CD4-positive, CD25-positive, alpha-beta regulatory T cell (primary cell): ENCODE data around the gene PALMD. TPM values are rescaled to one million over a fixed set of nuclear protein-coding genes. Genes with fewer than 3 reads are reported as not detected.

Experiments used
- ATAC-seq, 2 donors: fragments of 150-1000 bp; cut with Tn5 transposase; one replicate each; pipeline ENCODE4 v1.10.0; 2021; ENCODE audit warnings: low read depth in 2 of 2, moderate number of reproducible peaks in 2 of 2, moderate library complexity in 1 of 2
- DNase-seq, 3 donors: peaks; one replicate each; pipeline versions ENCODE4 v3.0.0 to v3.0.0-alpha.2; 2012 to 2022; ENCODE audit warnings: mixed read lengths in 1 of 3
- H3K27ac ChIP-seq: one replicate; pipeline ENCODE4 v1.7.0; 2013; ENCODE audit warnings: mild to moderate bottlenecking, low read length; ENCODE audit not compliant: insufficient read depth, poor library complexity, severe bottlenecking
- H3K27me3 ChIP-seq: one replicate; pipeline ENCODE4 v1.7.0; 2013; ENCODE audit warnings: low read length; ENCODE audit not compliant: control insufficient read depth, insufficient read depth
- H3K36me3 ChIP-seq: one replicate; pipeline ENCODE4 v1.7.0; 2013; ENCODE audit warnings: mild to moderate bottlenecking, low read length, moderate library complexity; ENCODE audit not compliant: control insufficient read depth, insufficient read depth
- H3K4me1 ChIP-seq: 2 replicates; pipeline ENCODE4 v1.7.0; 2013; ENCODE audit warnings: mild to moderate bottlenecking, low read length; ENCODE audit not compliant: insufficient read depth, control insufficient read depth, poor library complexity, severe bottlenecking
- H3K4me3 ChIP-seq: one replicate; pipeline ENCODE4 v1.7.0; 2013; ENCODE audit warnings: low read depth, mild to moderate bottlenecking, low read length, moderate library complexity
- H3K9me3 ChIP-seq, 2 experiments: 1 replicate in 1 of 2; 2 replicates in 1 of 2; pipeline ENCODE4 v1.7.0; 2013; ENCODE audit warnings: low read length in 2 of 2, mild to moderate bottlenecking in 1 of 2, moderate library complexity in 1 of 2; ENCODE audit not compliant: control insufficient read depth in 2 of 2
- H3K27ac Mint-ChIP-seq, 3 donors: one replicate each; pipeline ENCODE4 v1.8.0; 2020 to 2022; ENCODE audit warnings: mild to moderate bottlenecking in 3 of 3, mixed read lengths in 3 of 3, moderate library complexity in 2 of 3
- H3K27me3 Mint-ChIP-seq: one replicate; pipeline ENCODE4 v1.8.0; 2022; ENCODE audit warnings: mild to moderate bottlenecking, mixed read lengths
- H3K36me3 Mint-ChIP-seq: one replicate; pipeline ENCODE4 v1.8.0; 2020; ENCODE audit warnings: mixed read lengths
- H3K4me1 Mint-ChIP-seq, 4 donors: one replicate each; pipeline ENCODE4 v1.8.0; 2020 to 2022; ENCODE audit warnings: mixed read lengths in 4 of 4, mild to moderate bottlenecking in 1 of 4
- H3K4me3 Mint-ChIP-seq, 4 donors: one replicate each; pipeline ENCODE4 v1.8.0; 2020 to 2022; ENCODE audit warnings: mild to moderate bottlenecking in 4 of 4, mixed read lengths in 4 of 4, moderate library complexity in 3 of 4
- H3K9me3 Mint-ChIP-seq, 7 donors: one replicate each; pipeline ENCODE4 v1.8.0; 2020 to 2022; ENCODE audit warnings: mixed read lengths in 7 of 7, mild to moderate bottlenecking in 3 of 7, moderate library complexity in 2 of 7
- polyA plus RNA-seq, 4 donors: library from polyadenylated mRNA; unstranded; fragments of 300-500 nt; fragmentation: Illumina TruSeq; gene quantifications; one replicate each; pipeline ENCODE4 v1.2.3, GENCODE V29; 2021
- total RNA-seq: library from RNA; stranded (reverse); gene quantifications from one replicate; pipeline ENCODE4 v1.2.3, GENCODE V29; 2022

PALMD gene
- total and polyA plus RNA-seq, 5 donors from 2014 or later = not detected

DNA sequence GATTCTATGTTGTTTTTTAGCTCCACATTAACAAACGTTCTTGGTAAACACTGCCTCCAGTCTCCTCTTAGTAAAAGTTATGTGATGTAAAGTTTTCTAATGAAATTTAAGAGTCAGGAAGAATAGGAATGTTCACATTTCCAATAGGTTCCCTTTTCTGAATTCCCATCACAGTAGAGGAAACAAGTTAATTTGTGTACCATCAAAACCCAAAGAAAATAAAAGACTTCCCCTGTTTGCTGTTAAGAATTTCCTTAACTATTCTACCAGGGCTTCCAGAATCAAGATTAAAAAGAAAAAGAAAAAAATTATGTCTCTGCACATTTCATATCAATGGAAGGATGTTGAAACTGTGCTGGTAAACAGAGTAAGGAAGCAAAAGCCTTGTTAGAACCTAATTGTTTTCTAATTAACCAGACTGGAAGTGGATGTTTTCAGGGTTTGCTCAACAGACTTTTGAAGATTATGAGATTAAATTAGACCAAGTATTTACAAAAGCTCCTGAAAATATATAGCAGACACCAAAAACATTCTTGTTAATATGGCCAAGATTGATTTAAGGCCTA lies 43.4 kb upstream of the PALMD start:
- DNase-seq (no peak), ATAC-seq (no peak)
- no peaks in the 10 kb centered on the region for H3K4me1 ChIP-seq
- Mint-ChIP-seq H3K27me3 (no peaks in the 10 kb centered on the region), H3K27ac (no peak overlapping the region), H3K9me3 (peaks cover 0 to 3% (median 0%) of the 10 kb centered on the region in 7 donors), H3K36me3 (no peaks in the 10 kb centered on the region), H3K4me1 (no peaks in the 10 kb centered on the region), H3K4me3 (no peak overlapping the region)
- H3K4me3 ChIP-seq = no peak overlapping the region
- H3K36me3 ChIP-seq = no peaks in the 10 kb centered on the region
- no peak overlapping the region for H3K27ac ChIP-seq
- H3K9me3 ChIP-seq = no peaks in the 10 kb centered on the region
- no peaks in the 10 kb centered on the region for H3K27me3 ChIP-seq

DNA sequence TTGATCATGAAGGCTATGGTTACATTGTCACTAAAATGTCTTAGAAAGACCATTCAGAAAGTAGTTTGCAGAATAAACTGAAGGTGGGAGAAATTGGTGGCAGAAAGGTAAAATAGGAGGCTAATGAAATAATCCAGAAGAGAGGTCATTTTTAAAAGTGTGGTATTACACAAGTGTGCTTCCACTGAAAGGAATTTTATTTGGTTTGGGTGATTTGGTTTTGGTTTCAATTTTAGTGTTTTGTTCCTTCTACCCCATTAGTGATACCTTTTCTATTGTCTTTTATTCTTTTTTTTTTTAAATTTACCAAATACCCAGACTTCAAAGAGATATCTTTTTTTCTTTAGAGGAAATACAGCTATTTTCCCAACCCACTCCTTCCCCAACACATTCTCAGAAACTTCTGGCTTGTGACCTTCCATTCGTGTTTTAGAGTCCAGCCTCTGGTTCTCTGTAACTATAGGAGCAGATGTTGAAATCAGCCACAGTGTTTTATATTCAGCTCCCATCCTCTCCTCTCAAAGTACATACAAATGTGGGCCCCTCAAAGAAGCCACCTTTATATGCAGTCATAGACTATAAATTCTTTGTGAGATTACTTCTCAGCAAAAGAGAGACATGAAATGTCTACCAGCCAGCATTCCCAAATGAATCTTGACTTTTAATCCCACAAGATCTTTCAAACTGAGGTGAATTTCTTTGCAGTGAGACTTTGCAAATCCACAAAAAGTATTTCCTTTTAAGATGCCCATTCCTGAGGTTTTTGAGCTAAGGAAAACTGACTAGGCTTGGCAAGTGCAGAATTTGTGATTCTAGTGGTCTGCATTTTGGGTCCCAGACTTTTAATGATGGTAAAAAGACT lies 42.0 kb upstream of the PALMD start:
- DNase-seq = no peak
- Mint-ChIP-seq H3K27me3 (no peaks in the 10 kb centered on the region), H3K4me3 (no peak overlapping the region)

DNA sequence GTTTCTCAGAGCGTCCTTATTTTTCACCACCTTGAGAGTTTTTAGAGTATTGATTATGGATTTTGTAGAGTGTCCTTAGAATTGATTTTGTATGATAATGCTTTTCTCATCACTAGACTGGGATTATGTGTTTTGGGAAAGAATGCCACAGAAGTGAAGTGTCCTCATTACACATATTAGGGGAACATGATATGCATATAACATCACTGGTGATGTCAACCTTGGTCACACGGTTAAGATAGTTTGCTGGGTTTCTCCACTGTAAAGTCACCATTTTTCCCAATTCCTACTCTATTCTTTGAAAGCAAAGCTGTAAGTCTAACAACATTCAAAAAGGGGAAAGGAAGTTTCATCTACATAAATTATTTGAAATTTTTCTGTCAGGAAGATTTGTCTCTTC lies 39.6 kb upstream of the PALMD start:
- Histone ChIP-seq H3K9me3 (no peaks in the 10 kb centered on the region), H3K4me1 (no peaks in the 10 kb centered on the region), H3K27me3 (no peaks in the 10 kb centered on the region), H3K27ac (no peak overlapping the region), H3K36me3 (no peaks in the 10 kb centered on the region), H3K4me3 (no peak overlapping the region)
- no peak for DNase-seq
- Mint-ChIP-seq H3K4me3 (no peak overlapping the region), H3K36me3 (no peaks in the 10 kb centered on the region), H3K27ac (no peak overlapping the region), H3K4me1 (no peaks in the 10 kb centered on the region), H3K9me3 (peaks cover 0 to 5% (median 1%) of the 10 kb centered on the region in 7 donors), H3K27me3 (no peaks in the 10 kb centered on the region)
- ATAC-seq = no peak

More for the DNA sequence above, 42.0 kb upstream of the PALMD start:
- H3K4me3 ChIP-seq = no peak overlapping the region
- Mint-ChIP-seq H3K9me3 (peaks cover 0 to 5% (median 0%) of the 10 kb centered on the region in 7 donors), H3K4me1 (no peaks in the 10 kb centered on the region), H3K27ac (no peak overlapping the region), H3K36me3 (no peaks in the 10 kb centered on the region)
- no peak for ATAC-seq
- H3K4me1 ChIP-seq = no peaks in the 10 kb centered on the region
- H3K27me3 ChIP-seq = no peaks in the 10 kb centered on the region
- no peak overlapping the region for H3K27ac ChIP-seq
- no peaks in the 10 kb centered on the region for H3K36me3 ChIP-seq
- H3K9me3 ChIP-seq = no peaks in the 10 kb centered on the region

DNA sequence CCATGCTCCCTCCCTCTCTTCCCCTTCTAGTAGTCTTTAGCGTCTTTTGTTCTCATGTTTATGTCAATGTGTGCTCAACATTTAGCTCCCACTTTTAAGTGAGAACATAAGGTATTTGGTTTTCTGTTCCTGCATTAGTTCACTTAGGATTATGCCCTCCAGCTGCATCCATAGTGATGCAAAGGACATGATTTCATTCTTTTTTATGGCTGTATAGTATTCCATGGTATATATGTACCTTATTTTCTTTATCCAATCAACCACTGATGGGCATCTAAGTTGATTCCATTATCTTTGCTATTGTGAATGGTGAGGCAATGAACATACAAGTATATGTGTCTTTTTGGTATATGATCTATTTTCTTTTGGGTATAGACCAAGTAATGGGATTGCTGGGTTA lies 38.3 kb upstream of the PALMD start:
- H3K4me1 Mint-ChIP-seq = no peaks in the 10 kb centered on the region
- Histone ChIP-seq H3K9me3 (no peaks in the 10 kb centered on the region), H3K36me3 (no peaks in the 10 kb centered on the region), H3K4me1 (no peaks in the 10 kb centered on the region), H3K27ac (no peak overlapping the region), H3K27me3 (no peaks in the 10 kb centered on the region), H3K4me3 (no peak overlapping the region)
- no peaks in the 10 kb centered on the region for H3K36me3 Mint-ChIP-seq
- no peak overlapping the region for H3K27ac Mint-ChIP-seq
- H3K9me3 Mint-ChIP-seq = peaks cover 0 to 5% (median 1%) of the 10 kb centered on the region in 7 donors
- H3K27me3 Mint-ChIP-seq = no peaks in the 10 kb centered on the region
- H3K4me3 Mint-ChIP-seq = no peak overlapping the region
- ATAC-seq (no peak), DNase-seq (no peak)

DNA sequence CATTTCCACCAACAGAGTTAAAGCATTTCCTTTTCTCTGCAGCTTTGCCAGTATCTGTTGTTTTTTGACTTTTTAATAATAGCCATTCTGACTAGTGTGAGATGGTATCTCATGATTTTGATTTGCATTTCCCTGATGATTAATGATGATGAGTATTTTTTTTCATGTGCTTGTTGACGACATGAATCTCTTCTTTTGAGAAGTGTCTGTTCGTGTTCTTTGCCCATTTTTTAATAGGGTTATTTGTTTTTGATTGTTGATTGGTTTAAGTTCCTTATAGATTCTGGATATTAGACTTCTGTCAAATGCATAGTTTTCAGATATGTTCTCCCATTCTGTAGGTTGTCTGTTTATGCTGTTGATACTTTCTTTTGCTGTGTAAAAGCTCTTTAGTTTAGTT lies 37.9 kb upstream of the PALMD start:
- Histone ChIP-seq H3K9me3 (no peaks in the 10 kb centered on the region), H3K27me3 (no peaks in the 10 kb centered on the region), H3K4me3 (no peak overlapping the region), H3K4me1 (no peaks in the 10 kb centered on the region), H3K27ac (no peak overlapping the region), H3K36me3 (no peaks in the 10 kb centered on the region)
- Mint-ChIP-seq H3K27me3 (no peaks in the 10 kb centered on the region), H3K4me1 (no peaks in the 10 kb centered on the region), H3K27ac (no peak overlapping the region), H3K36me3 (no peaks in the 10 kb centered on the region), H3K9me3 (peaks cover 0 to 5% (median 1%) of the 10 kb centered on the region in 7 donors), H3K4me3 (no peak overlapping the region)
- ATAC-seq = no peak
- no peak for DNase-seq

DNA sequence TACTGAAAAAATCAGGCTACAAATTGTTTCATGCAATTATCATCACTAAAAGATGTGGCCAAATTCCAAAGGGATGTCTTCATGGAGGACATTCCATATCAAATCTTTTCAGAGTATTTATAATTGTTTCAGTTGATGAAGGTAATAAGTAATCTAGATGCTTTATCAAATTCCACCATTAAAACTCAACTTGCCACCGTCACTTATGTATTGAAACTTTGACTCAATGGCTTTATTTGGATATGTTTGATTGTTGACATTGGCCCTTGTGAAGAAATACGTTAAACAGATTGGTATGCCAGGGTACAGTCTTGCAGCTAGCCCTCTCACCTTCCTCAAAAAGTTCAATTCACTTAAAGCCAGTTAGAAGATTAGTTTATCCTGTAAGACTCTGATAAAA lies 32.2 kb upstream of the PALMD start:
- Histone ChIP-seq H3K4me3 (no peak overlapping the region), H3K36me3 (no peaks in the 10 kb centered on the region), H3K4me1 (no peaks in the 10 kb centered on the region), H3K27ac (no peak overlapping the region), H3K27me3 (no peaks in the 10 kb centered on the region), H3K9me3 (no peaks in the 10 kb centered on the region)
- H3K9me3 Mint-ChIP-seq = peaks cover 0 to 6% (median 1%) of the 10 kb centered on the region in 7 donors
- no peak overlapping the region for H3K4me3 Mint-ChIP-seq
- no peaks in the 10 kb centered on the region for H3K4me1 Mint-ChIP-seq
- no peaks in the 10 kb centered on the region for H3K27me3 Mint-ChIP-seq
- DNase-seq = no peak
- no peak overlapping the region for H3K27ac Mint-ChIP-seq
- no peak for ATAC-seq
- H3K36me3 Mint-ChIP-seq = no peaks in the 10 kb centered on the region

DNA sequence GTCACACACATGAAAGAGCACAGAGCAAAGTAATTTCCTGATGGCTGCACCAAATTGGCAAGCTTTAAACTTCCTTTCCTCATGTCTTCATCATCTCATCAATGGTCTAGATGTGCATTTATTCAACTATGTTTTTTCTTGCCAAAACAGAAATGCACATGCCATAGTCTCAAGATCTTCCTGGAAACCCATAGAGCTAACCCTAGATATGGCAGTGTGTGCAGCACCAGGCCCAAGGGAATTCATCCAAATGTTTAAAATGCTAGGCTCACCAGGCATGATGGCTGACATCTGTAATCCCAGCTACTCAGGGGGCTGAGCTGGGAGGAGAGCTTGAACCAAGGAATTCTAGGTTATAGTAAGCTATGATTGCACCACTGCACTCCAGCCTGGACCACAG lies 31.2 kb upstream of the PALMD start:
- Histone ChIP-seq H3K27ac (no peak overlapping the region), H3K36me3 (no peaks in the 10 kb centered on the region), H3K27me3 (no peaks in the 10 kb centered on the region), H3K9me3 (peaks cover 0 to 1% of the 10 kb centered on the region in 2 experiments), H3K4me1 (no peaks in the 10 kb centered on the region), H3K4me3 (no peak overlapping the region)
- no peak for DNase-seq
- Mint-ChIP-seq H3K27me3 (no peaks in the 10 kb centered on the region), H3K4me1 (no peaks in the 10 kb centered on the region), H3K9me3 (peaks cover 0 to 6% (median 0%) of the 10 kb centered on the region in 7 donors), H3K4me3 (no peak overlapping the region), H3K36me3 (no peaks in the 10 kb centered on the region), H3K27ac (no peak overlapping the region)
- no peak for ATAC-seq

DNA sequence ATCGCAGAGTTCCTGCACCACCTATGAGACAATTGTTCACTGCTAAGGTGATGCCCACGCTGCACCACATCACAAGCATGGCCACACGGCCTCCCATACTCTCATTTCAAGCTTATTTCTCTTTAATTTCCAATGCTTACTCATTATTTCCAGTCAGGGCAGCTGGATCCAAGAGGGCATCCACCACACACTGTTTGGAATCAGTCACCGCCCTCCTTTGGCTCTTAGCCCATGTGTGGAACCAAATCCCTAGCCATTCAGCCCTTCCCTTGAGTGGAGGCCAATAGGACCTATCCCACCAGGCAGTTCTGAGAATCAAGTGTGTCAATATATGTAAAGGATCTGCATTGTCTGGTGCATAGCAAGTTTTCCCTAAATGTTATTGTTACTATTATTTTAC lies 26.3 kb upstream of the PALMD start:
- Mint-ChIP-seq H3K36me3 (no peaks in the 10 kb centered on the region), H3K4me1 (no peaks in the 10 kb centered on the region), H3K27me3 (no peaks in the 10 kb centered on the region), H3K4me3 (no peak overlapping the region), H3K27ac (no peak overlapping the region), H3K9me3 (peaks cover 0 to 5% (median 0%) of the 10 kb centered on the region in 7 donors)
- ATAC-seq = no peak
- no peaks in the 10 kb centered on the region for H3K27me3 ChIP-seq
- H3K4me3 ChIP-seq = no peak overlapping the region
- H3K4me1 ChIP-seq = no peaks in the 10 kb centered on the region
- no peak for DNase-seq
- H3K9me3 ChIP-seq = peaks cover 0 to 1% of the 10 kb centered on the region in 2 experiments
- H3K36me3 ChIP-seq = no peaks in the 10 kb centered on the region
- H3K27ac ChIP-seq = no peak overlapping the region
